HG03354 (cell line): ENCODE results near the gene SHC2.

Experiments used
- ATAC-seq: cut with Tn5 transposase; IDR thresholded peaks from one replicate; pipeline ENCODE4 v1.9.1; 2021; ENCODE audit warnings: mild to moderate bottlenecking; ENCODE audit not compliant: unreplicated experiment, poor library complexity, severe bottlenecking

The SHC2 gene

DNA sequence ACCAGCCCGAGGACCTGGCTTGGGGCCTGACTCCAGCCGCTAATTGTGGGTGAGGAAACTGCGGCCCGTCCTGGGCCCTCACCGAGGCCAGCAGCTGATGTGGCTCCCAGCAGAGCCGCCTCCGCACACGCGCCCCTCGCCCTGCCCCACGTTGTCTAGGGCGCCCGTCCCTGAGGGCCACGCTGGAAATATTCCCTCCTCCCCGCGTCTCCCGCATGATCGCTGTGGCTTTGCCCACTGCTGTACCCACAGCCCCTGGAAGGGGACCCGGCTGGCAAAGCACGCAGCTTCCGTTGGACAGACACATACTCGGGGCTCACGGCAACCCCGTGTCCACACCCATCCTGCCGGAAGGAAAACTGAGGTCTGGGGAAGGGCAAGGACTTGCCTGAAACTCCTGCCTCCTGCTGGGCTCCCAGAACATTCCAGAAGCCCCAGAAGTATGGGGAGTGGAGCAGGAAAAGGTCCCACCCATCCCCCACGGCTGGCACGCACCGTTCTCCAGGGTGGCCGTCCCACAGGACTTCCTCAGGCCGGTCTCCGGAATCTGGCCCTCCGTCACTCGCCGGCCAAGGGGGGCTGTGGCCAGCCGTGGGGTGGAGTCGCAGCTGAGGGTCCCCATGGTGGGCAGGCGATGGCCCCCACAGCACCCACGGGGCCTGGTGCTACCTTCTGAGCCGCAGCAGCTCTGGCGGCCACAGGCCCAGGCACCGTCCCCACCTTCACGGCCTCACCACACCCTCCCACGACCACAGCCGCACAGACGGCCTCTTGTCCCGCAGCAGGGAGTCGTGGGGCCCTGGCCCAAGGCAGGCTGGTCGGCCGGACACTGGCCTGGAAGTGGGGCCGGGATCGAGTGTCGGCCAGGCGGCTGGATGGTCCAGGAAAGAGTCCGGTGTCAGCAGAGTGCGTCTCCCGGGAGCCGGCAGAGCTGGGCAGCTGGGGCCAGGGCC is 13.6 kb upstream of the SHC2 start:
- ATAC-seq, result no peak

DNA sequence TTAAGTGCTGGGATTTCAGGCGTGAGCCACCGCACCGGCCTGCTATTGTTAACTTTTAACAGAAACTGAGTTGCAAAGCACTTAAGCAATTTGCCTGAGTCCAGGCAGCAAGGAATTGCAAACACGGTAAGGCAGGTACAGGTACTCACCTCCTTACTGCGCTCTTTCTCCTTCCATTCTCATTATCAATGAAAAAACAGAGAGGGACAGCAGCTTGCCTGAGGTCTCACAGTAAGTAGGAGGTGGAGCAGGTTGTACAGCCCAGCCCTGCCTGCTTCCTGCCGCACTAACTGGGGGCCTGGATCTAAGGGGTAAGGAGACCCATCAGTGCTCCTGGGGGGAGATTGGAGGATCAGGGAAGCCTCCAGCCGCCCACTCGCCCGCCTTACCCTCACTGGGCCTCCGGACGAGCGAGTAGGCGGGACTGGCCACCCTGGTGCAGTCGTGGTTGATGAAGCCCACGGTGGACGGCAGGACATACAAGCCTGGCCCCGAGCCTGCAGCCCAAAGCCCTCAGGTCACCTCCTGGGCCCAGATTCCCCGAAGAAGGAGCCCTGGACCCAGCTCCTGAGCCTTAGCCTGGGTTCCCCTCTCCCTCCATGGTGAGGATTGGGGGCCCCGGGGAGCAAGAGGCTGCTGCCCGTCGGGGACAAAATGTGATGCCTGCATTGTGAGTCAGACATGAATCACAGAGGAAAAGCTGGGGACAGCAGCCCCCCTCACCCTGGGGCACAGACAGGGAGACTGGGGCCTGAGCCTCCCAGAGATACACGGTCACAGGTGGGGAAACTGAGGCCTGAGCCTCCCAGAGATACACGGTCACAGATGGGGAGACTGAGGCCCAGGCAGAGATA is 11.4 kb upstream of the SHC2 start:
- ATAC-seq, result no peak

DNA sequence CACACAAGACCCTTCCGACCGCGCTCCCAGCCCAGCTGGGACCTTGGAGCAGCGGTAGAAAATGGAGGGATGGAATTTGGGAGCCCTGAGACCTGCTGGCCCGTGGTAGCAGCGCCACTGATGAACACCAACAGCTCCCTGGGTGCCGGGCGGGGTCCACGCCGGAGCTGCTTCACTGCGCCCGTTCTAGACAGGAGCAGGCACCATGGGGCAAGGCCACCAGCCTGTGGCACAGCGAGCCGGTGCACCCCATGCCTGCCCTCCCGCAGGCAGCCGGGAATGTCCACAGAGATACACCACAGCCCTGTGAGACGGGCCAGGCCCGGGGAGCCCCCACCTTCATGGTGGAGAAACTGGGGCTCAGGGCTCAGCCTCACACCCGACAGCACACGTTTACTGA is 9.9 kb upstream of the SHC2 start:
- ATAC-seq, result no peak

DNA sequence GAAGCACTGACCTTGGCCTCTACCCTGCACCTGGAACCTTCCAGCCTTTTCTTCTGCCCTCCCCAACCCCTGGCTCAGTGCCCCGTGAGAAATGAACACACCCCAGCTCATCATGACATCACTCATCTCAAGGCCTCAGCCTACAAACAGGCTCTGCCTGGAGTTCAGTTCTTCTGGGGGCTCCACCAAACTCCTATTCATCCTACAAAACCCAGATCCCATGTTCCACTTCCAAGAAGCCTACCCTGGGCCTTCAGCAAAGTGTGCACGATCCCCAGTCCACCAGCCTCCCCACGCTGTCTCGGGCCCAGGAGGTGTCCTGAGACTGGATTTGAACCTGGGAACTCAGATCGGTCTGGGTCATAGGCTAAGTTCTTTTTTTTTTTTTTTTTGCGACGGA is 9.0 kb upstream of the SHC2 start:
- ATAC-seq, result no peak

DNA sequence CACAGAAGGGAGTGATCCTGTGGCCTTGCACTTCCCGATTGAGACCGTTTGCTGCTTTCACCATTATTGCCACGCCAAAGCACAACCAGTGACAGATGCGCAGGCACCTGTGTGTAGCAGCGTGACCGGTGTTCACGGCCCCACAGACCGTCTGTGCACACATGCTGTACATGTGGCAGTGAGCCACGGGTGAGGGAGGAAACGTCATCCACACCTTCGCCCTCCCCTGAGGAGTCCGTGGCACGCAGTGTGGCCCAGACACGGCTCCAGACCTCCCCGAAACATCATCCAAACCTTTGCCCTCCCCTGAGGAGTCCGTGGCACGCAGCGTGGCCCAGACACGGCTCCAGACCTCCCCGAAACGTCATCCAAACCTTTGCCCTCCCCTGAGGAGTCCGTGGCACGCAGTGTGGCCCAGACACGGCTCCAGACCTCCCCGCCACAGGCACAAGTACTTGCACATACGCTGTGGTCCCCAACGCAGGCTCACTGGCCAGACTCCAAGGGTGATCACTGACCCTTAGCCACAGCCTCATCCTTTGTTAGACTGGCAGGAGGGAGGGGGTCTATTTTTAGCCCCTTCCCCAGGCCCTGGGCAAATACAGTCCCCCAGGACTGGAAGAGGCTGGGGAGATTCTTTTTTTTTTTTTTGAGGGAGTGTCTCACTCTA is 7.9 kb upstream of the SHC2 start:
- ATAC-seq, result no peak

DNA sequence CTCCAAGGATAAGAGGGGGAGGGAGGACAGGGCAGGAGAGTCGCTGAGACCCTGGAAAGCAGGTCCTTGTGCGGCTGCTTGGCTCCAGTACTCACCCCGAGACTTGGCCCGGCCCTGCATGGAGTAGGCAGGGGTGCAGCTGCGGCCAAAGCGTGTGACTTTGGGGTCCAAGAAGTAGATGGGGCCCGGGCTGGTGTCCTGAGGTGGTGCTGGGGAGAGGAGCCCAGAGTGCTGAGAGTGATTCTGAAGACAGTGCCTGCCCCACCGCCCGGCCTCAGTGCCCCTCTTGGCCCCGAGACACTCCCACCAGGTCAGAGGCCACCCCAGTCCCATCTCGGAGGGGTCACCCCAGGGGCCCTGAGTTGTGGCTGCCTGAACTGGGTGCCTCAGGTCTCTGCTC is 6.7 kb upstream of the SHC2 start:
- no peak for ATAC-seq

DNA sequence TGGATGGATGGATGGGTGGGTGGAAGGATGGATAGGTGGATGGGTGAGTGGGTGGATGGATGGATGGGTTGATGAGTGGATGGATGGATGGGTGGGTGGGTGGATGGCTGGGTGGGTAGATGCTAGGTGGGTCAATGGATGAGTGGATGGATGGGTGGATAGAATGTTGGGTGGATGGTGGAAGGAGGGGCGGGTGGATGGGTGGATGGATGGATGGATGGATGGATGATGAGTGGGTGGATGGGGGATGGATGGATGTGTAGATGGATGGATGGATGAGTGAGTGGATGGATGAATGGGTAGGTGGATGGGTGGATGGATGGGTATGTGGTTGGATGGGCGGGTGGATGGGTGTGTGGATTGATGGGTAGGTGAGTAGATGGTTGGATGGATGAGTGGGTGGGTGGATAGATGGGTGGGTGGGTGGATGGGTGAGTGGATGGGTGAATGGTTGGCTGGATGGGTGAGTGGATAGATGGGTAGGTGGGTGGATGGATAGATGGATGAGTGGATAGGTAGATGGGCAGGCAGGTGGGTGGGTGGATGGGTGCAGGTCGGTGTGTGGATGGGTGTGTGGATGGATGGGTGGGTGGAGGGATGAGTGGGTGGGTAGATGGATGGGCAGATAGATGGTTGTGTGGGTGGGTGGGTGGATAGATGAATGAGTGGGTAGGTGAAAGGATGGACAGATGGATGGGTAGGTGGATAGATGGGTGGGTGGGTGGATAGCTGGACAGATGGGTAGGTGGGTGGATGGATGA is 4.4 kb upstream of the SHC2 start:
- no peak for ATAC-seq

DNA sequence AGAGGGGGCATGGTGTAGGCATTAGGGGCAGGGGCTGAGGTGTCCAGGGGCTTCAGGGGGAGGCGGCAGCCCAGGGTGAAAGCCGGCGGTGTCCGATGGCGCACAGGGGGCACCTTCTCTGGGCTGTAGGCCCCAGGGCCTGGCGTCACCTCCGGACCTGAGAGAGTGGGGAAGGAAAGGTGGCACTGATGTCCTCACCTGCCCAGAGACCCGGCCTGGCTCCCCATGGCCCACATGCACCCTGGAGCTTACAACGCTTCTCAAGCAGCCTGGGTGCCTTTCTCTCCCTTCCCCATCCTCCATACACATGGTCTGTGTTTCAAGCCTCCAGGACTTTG is 3.3 kb upstream of the SHC2 start:
- ATAC-seq, result no peak

DNA sequence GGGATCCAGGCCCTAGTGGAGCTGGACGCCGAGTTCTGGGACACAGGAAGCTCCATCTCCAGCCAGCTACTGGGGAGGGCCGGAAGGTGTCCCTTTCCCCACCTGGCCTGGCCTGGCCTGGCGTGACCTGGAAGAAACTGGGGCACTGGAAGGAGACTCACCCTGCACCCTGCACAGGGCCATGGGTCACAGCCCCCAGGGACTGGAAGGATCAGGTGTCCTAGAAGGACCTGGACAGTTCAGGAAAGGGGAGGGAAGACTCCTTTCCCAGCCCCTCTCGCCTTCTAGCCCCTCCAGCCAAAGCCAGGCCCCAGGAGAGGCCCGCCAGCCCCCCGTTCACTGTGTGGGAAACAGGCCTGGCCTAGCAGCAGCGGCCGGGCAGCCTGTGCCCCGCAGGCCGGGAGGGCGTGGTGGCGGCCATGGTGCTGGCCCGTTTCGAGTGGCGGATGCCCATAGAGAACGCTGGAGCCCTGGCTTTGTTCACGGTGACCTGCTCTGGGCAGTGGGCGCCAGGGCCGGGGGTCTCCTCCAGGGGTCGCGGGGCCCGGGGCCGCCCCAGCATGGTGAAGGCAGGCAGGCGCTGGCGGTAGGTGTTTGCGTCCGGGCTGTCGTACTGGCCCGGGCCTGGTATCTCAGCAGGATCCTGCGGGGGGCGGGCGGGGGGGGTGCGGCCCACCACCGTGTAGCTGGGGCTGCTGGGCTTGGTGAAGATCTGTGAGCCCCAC is 2.8 kb upstream of the SHC2 start:
- no peak for ATAC-seq

DNA sequence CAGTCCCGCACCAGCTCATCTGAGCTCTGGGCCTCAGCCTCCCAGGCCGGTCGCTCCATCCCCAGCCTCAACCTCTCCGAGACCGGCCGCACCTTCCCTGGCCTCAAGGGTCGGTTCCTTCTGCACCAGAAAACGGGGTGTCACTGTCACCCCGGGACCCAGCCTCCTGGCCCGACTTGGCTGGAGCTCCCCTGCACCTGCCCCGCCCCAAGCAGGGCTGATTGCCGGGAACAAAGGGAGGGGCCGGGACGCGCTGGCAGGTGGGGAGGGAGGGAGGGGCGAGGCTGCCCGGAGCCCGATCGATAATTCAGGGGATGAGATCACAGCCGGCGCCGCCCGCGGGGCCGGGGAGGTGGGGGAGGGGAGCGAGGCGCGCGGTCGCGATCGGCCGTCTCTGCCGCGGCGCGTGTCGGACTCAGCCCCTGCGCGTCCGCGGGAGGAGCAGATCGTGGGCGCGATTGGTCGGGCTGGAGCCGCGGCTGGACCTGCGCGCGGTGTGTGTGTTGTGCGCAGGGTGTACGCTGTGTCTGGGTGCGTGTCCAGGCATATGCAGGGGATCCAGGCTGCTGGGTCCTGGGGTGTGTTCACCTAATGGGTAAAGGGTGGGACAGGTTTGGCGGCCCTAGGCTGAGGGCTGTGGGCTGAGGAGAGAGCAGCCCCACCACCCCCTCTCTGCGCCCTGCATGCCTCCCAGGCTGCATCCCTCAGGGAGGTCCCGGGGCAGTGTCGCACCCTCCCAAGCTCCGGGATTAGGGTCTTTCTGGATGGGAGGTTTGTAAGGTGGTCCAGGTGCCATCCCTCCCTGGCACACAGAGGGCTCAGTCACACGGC is 1.1 kb upstream of the SHC2 start:
- ATAC-seq, result no peak

DNA sequence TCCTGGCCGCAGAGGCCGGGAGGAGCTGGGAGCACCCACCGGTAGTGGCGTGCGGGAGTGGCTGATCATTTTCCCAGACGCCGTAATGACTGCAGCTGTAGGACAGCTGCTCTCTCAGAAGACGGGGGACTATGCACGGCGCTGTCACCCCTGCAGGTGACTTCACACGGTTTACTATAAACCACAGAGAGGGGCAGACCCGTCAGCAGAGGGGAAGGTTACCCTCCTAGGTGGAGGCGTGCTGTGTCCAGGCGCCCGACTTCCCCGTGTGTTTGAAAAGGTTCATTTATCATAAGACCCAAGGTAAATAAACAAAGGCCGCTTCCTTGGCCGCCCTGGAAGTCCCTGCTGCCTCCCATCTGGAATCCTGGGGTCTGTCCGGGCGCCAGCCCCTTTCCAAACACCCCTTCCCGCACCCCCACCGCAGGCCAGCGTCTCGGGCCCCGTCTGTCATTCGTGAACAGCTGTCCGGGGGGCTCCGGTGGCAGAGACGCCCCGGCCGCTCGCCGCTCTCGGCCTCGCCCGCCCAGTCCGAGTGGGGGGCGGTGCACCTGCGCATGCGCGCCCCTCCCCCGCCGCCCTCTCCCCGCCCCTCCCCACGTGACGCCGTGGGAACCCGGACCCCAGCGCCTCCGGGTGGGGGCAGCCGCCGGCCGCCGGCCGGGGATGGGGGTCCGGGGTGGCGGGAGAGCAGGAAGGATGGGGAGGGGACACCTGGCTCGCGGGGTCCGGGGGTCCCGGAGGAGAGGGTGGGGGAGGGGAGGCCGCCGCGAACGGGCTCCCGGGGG is 915 bp downstream of the SHC2 start:
- ATAC-seq, result no peak

DNA sequence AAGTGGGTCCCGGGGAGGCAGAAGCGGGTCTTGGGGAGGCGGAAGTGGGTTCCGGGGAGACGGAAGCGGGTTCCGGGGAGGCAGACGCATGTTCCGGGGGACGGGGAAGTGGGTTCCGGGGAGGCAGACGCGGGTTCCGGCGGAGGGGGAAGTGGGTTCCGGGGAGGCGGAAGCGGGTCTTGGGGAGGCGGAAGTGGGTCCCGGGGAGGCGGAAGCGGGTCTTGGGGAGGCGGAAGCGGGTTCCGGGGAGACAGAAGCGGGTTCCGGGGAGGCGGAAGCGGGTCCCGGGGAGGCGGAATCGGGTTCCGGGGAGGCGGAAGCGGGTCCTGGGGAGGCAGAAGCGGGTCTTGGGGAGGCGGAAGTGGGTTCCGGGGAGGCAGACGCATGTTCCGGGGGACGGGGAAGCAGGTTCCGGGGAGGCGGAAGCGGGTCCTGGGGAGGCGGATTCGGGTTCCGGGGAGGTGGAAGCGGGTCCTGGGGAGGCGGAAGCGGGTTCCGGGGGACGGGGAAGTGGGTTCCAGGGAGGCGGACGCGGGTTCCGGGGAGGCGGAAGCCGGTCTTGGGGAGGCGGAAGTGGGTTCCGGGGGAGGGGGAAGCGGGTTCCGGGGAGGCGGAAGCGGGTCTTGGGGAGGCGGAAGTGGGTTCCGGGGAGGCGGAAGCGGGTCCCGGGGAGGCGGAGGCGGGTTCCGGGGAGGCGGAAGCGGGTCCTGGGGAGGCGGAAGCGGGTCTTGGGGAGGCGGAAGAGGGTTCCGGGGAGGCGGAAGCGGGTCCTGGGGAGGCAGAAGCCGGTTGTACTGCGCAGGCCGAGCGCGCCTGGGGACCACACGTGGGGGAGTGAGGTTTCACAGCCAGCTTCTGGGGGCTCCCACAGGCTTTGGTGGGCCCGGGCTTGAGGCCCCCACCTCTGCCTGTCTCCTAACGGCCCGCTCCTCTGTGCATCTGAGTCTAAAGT is 2.5 kb downstream of the SHC2 start:
- ATAC-seq, result no peak

DNA sequence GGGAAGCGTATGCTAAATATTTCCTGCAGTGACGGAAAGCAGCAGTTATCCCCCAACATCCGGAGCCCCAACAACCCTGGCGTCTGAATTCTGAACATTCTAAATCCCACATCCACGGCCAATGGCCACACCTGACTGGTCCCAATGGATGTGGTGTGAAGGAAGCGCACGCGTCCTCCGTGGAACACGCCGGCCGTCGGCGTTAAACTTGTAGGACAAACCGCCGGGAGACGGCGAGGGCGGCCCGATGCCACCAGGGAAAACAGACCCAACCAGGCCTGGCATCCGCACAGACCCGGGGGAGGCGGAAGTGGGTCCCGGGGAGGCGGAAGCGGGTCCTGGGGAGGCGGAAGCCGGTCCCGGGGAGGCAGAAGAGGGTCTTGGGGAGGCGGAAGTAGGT is 3.2 kb downstream of the SHC2 start:
- no peak for ATAC-seq

DNA sequence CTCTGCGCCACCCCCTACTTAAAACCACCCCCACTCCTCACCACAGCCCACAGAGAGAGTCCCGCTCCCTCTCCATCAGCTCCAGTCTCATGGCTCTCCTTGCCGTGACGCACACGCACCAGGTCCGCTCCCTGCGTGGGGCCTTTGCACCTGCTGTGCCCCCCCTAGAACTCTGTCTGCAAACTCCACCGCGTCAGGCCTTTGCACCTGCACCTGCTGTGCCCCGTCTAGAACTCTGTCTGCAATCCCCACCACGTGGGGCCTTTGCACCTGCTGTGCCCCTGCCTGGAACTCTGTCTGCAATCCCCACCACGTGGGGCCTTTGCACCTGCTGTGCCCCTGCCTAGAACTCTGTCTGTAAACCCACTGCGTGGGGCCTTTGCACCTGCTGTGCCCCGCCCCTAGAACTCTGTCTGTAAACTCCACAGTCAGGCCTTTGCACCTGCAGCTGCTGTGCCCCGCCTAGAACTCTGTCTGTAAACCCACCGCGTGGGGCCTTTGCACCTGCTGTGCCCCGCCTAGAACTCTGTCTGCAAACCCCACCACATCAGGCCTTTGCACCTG is 4.2 kb downstream of the SHC2 start:
- no peak for ATAC-seq

DNA sequence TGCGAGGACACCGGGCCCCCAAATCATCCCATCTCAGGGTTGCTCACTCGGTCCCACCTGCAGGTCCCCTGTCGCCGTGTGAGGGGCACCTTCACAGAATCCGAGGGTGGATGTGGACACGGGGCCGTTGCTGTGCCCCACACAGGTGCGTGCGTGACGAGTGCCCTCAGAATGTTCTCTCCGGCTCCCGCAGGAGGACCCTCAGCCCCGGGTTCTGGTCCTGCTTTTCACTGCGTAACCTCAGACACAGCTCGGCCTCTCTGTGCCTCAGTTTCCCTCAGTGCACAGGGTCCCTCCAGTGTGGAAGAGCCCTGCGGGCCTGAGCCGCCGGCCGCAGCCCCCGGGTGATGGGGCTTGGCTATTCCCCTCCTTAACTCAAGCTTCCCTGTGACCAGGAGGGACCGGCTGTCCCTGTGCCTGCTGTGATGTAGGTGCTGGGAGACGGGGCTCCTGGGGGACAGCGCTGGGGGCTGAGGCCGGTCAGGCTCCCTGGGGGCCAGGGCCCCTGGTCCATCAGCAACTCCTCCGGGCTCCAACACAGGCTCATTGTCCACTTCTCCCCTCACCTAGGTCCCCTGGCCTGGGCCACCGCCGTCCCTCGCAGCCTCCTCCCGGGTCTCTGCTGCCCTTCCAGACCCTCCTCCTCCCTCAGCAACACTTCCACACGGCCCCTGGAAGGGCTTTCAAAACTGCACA is 4.8 kb downstream of the SHC2 start:
- ATAC-seq, result no peak
